ENCODE results near the gene CHRDL2. TPM values are rescaled to one million over a fixed set of nuclear protein-coding genes. Genes with fewer than 3 reads are reported as not detected.

The CHRDL2 gene
- polyA plus RNA-seq, 3 donors: 0.29 to 0.50 (median 0.45) TPM

DNA sequence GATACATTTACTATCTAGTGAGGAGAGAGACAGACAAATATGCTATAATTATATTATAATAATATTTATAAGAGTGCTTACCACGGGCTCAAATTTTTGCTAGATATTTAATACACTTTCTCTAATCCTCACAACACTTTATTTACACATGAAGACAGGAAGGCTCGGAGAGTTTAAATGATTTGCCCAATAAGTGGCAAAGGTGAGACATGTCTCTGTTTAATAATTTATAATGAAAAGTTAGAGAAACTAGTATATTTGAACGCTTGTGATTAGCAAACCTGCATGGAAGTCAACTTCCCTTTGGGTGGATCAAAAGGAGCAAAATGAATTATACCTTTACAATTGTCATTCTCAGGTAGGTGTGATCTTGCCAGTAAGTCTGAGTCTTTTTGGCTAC is 83.4 kb downstream of the CHRDL2 start:
- DNase-seq (ENCODE audit: extremely low read depth in 1 of 11, low read depth in 9 of 11, low spot score in 4 of 11): no peak

DNA sequence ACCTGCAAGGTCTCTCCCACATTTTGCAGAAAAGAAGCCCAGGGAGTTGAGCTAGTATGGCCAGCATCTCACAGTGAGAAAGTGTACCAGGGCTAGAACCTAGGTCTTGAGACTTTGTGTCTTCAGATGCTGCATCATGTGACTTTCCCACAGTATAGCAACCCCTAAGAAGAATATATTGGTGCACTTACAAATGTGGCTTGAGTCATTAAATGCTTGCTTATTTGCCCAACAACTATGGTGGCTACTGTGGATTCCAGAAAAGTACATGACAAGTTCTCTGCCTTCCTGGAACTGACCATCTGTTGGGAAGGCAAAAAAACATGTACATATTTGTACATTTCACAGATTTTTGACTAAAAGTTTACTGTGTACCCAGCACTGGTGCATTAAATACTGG is 83.8 kb downstream of the CHRDL2 start:
- DNase-seq (ENCODE audit: extremely low read depth in 1 of 11, low read depth in 9 of 11, low spot score in 4 of 11): no peak

DNA sequence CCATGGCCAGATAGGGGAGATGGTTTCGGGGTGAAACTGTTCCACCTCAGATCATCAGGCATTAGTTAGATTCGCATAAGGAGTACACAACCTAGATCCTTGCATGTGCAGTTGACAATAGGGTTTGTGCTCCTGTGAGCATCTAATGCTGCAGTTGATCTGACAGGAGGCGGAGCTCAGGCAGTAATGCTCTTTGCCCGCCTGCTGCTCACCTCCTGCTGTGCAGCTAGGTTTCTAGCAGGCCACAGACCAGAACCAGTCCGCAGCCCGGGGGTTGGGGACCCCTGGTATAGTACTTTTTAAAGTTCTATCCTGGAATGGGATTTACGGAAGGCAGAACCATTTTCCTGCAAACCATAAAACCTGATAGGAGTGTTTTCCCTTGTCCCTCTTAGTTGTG is 84.3 kb downstream of the CHRDL2 start:
- DNase-seq (ENCODE audit: extremely low read depth in 1 of 11, low read depth in 9 of 11, low spot score in 4 of 11): no peak

Other genes with a start within 250 kb of the CHRDL2 start
- 10 to 100 TPM in 1 of 3 donors, 1 to 10 TPM in 2; 7.1 to 10.4 (median 9.4) TPM for gene LIPT2, start 237.7 kb downstream of the CHRDL2 start, polyA plus RNA-seq (ENCODE audit: insufficient read length in 3 of 3)
- gene POLD3, start 138.8 kb downstream of the CHRDL2 start, polyA plus RNA-seq (ENCODE audit: insufficient read length in 3 of 3): 10 to 100 TPM; 34.2 to 42.4 (median 35.3) TPM
- gene RNF169, start 17.4 kb upstream of the CHRDL2 start, polyA plus RNA-seq (ENCODE audit: insufficient read length in 3 of 3): 10 to 100 TPM; 17.0 to 20.7 (median 18.2) TPM
- gene XRRA1, start 217.7 kb upstream of the CHRDL2 start, polyA plus RNA-seq (ENCODE audit: insufficient read length in 3 of 3): 10 to 100 TPM in 1 of 3 donors, 1 to 10 TPM in 2; 6.2 to 14.6 (median 9.8) TPM
- 100 to 1,000 TPM; 218 to 225 (median 222) TPM for gene SPCS2, start 217.8 kb upstream of the CHRDL2 start, polyA plus RNA-seq (ENCODE audit: insufficient read length in 3 of 3)